OCI-LY1 (cell line): ENCODE measurements around the gene SPOCD1.

Experiments
- H2AFZ ChIP-seq: fragments of 200-600 bp; sonication (generic), shearing (Covaris generic); 2 replicates; pipeline ENCODE4 v1.6.0; 2014; ENCODE audit warnings: antibody characterized with exemption, mild to moderate bottlenecking, low read length
- H3F3A ChIP-seq: fragments of 200-600 bp; sonication (generic), shearing (Covaris generic); 2 replicates; pipeline ENCODE4 v1.6.0; 2014; ENCODE audit warnings: mild to moderate bottlenecking, antibody characterized with exemption, low read length, moderate library complexity; ENCODE audit not compliant: insufficient read depth
- H3K27ac ChIP-seq: fragments of 200-600 bp; sonication (generic); 2 replicates; pipeline ENCODE4 v1.5.1; 2014; ENCODE audit warnings: low read length, mixed run types, mild to moderate bottlenecking, low read depth; ENCODE audit not compliant: poor library complexity, severe bottlenecking
- H3K27me3 ChIP-seq: fragments of 200-600 bp; sonication (generic); 2 replicates; pipeline ENCODE4 v1.6.0; 2014; ENCODE audit warnings: antibody characterized with exemption, mild to moderate bottlenecking, low read length, moderate library complexity; ENCODE audit not compliant: insufficient read depth
- H3K36me3 ChIP-seq: fragments of 200-600 bp; sonication (generic); 2 replicates; pipeline ENCODE4 v1.6.1; 2014; ENCODE audit warnings: mild to moderate bottlenecking, antibody characterized with exemption, low read length, moderate library complexity, mixed read lengths; ENCODE audit not compliant: insufficient read depth
- H3K4me1 ChIP-seq: fragments of 200-600 bp; sonication (generic); 2 replicates; pipeline ENCODE4 v1.5.1; 2014; ENCODE audit warnings: mild to moderate bottlenecking, low read length, moderate library complexity; ENCODE audit not compliant: insufficient read depth, severe bottlenecking
- H3K4me2 ChIP-seq: fragments of 200-600 bp; sonication (generic), shearing (Covaris generic); 2 replicates; pipeline ENCODE4 v1.6.1; 2014; ENCODE audit warnings: low read length
- H3K4me3 ChIP-seq: fragments of 200-600 bp; sonication (generic); 2 replicates; pipeline ENCODE4 v1.5.1; 2014; ENCODE audit warnings: low read length, low read depth, mild to moderate bottlenecking, mixed read lengths; ENCODE audit not compliant: poor library complexity, severe bottlenecking
- H3K79me2 ChIP-seq: fragments of 200-600 bp; shearing (Covaris generic); 2 replicates; pipeline ENCODE4 v1.6.1; 2016; ENCODE audit warnings: mixed run types, low read length, mixed read lengths; ENCODE audit not compliant: insufficient read depth
- H3K9ac ChIP-seq: fragments of 200-600 bp; sonication (generic), shearing (Covaris generic); 2 replicates; pipeline ENCODE4 v1.6.1; 2014; ENCODE audit warnings: mild to moderate bottlenecking, low read length, mixed read lengths
- H3K9me2 ChIP-seq: fragments of 200-600 bp; sonication (generic), shearing (Covaris generic); 2 replicates; pipeline ENCODE4 v1.6.1; 2014; ENCODE audit warnings: low read depth, mild to moderate bottlenecking, low read length, mixed read lengths
- H3K9me3 ChIP-seq: fragments of 200-600 bp; shearing (Covaris generic); 2 replicates; pipeline ENCODE4 v1.6.1; 2014; ENCODE audit warnings: low read length, mixed read lengths
- H4K20me1 ChIP-seq: fragments of 200-600 bp; sonication (generic), shearing (Covaris generic); 2 replicates; pipeline ENCODE4 v1.6.0; 2016; ENCODE audit warnings: mild to moderate bottlenecking, low read length; ENCODE audit not compliant: insufficient read depth
- EZH2 ChIP-seq: fragments of 200-600 bp; sonication (generic), shearing (Covaris generic); IDR thresholded peaks from 2 replicates; pipeline ENCODE4 v1.8.0; 2017; ENCODE audit warnings: borderline replicate concordance, mixed run types, mild to moderate bottlenecking, antibody characterized with exemption, low read length, moderate library complexity, mixed read lengths
- TF ChIP-seq, protein P1 (sequence below): fragments of 200-600 bp; sonication (generic), shearing (Covaris generic); IDR thresholded peaks from 2 replicates; pipeline ENCODE4 v1.5.1; 2017; ENCODE audit warnings: mild to moderate bottlenecking, antibody characterized with exemption, low read length, moderate library complexity, mixed read lengths

The SPOCD1 gene

DNA sequence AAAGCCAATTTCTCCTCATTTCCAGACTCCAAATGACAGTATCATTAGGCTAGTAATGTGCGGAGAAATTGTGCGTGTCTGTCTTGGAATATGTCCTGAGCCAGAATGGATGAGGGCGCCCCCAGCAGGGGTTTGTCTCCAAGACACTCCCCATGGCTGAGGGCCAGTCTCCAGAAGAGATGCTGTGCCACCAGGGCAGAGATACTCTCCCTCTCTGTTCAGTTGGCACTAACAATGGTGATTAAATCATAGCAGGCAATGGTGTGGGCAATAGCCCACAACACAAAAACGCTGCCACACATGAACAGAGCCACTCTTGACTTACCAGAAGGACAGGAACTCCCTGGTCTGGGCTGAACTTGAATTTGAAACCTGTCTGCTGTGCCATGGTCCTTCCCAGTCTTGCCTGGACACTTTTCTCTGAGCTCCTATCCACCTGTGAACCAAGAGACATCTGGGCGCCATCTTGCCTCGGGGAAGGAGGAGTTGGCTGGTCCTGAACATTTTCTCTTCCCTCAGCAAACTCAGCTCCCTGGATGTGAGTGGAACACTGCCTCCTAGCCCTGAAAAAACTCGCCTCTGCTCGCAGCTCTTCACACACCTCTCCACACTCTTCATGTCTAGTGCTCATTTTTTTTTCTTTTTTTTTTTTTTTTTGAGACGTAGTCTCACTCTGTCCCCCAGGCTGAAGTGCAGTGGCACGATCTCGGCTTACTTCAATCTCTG is 36.9 kb downstream of the SPOCD1 start:
- TF ChIP-seq, protein P1, sequence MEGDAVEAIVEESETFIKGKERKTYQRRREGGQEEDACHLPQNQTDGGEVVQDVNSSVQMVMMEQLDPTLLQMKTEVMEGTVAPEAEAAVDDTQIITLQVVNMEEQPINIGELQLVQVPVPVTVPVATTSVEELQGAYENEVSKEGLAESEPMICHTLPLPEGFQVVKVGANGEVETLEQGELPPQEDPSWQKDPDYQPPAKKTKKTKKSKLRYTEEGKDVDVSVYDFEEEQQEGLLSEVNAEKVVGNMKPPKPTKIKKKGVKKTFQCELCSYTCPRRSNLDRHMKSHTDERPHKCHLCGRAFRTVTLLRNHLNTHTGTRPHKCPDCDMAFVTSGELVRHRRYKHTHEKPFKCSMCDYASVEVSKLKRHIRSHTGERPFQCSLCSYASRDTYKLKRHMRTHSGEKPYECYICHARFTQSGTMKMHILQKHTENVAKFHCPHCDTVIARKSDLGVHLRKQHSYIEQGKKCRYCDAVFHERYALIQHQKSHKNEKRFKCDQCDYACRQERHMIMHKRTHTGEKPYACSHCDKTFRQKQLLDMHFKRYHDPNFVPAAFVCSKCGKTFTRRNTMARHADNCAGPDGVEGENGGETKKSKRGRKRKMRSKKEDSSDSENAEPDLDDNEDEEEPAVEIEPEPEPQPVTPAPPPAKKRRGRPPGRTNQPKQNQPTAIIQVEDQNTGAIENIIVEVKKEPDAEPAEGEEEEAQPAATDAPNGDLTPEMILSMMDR, result no peak; the same call in 1 of the 2 replicates
- TF ChIP-seq EZH2, result no peak
- no peak overlapping the region for H2AFZ ChIP-seq

DNA sequence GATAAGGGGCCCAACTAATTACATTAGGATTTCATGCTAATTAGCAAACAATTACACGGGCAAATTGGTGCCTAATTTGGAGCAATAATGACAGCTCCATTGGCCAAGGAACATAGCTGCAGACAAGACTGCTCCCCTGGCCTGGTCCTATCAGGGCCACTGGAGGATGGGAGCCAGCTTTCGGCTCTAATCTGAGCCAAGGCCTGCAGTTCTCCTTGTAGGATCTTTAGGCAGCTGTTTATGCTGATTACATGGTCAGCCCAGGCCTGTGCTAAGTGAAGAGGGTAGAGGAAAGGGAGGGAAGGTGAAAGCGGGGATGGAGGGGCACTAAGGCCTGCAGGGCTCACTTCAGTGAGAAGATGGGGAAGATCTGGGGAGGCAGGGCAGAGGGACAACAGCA is 39.3 kb downstream of the SPOCD1 start:
- no peaks in the 10 kb centered on the region for H3K79me2 ChIP-seq
- H2AFZ ChIP-seq, result no peak overlapping the region
- H3K27ac ChIP-seq, result no peak overlapping the region
- H3K9me3 ChIP-seq, result no peaks in the 10 kb centered on the region
- TF ChIP-seq, protein P1, result no peak
- TF ChIP-seq EZH2, result no peak
- no peaks in the 10 kb centered on the region for H3K9me2 ChIP-seq
- H4K20me1 ChIP-seq, result no peaks in the 10 kb centered on the region
- peaks cover 16% of the 10 kb centered on the region for H3K4me1 ChIP-seq
- no peak overlapping the region for H3K9ac ChIP-seq
- H3K4me2 ChIP-seq, result no peak overlapping the region
- no peaks in the 10 kb centered on the region for H3K36me3 ChIP-seq
- H3K4me3 ChIP-seq, result no peak overlapping the region
- H3K27me3 ChIP-seq, result peaks cover 2% of the 10 kb centered on the region; the same call in 1 of the 2 replicates
- no peaks in the 10 kb centered on the region for H3F3A ChIP-seq

More for the DNA sequence above, 36.9 kb downstream of the SPOCD1 start:
- Histone ChIP-seq H3K9me2 (no peaks in the 10 kb centered on the region), H3K9me3 (no peaks in the 10 kb centered on the region), H3K9ac (no peak overlapping the region), H3F3A (no peaks in the 10 kb centered on the region), H3K4me3 (no peak overlapping the region), H4K20me1 (no peaks in the 10 kb centered on the region), H3K79me2 (no peaks in the 10 kb centered on the region), H3K4me1 (peaks cover 9% of the 10 kb centered on the region), H3K27ac (no peak overlapping the region), H3K36me3 (no peaks in the 10 kb centered on the region), H3K27me3 (no peaks in the 10 kb centered on the region), H3K4me2 (no peak overlapping the region)

DNA sequence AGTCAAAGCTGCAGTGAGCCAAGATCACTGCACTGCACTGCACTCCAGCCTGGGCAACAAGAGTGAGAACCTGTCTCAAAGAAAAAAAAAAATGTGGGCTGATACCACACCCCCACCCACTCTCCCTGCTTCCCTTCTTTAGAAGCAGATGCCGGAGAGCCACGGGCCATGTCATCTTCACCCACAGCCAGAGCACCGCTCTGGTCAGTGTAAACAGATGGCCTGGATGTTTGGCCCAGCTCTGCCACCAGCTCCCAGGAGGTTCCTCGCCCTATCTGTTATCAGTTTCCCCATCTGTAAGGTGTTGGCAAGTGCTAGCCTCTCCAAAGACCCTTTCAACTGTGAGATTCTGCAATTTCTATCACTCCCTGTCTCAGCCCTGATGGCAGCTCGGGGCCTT is 39.8 kb downstream of the SPOCD1 start:
- peaks cover 5% of the 10 kb centered on the region; the same call in 1 of the 2 replicates for H3K27me3 ChIP-seq

More for the DNA sequence above, 39.8 kb downstream of the SPOCD1 start:
- no peaks in the 10 kb centered on the region for H3F3A ChIP-seq
- TF ChIP-seq, protein P1, result no peak
- no peak for TF ChIP-seq EZH2
- H3K9me3 ChIP-seq, result no peaks in the 10 kb centered on the region
- no peak overlapping the region for H3K4me2 ChIP-seq
- no peak overlapping the region for H2AFZ ChIP-seq
- H3K79me2 ChIP-seq, result no peaks in the 10 kb centered on the region
- H3K9me2 ChIP-seq, result no peaks in the 10 kb centered on the region
- H4K20me1 ChIP-seq, result no peaks in the 10 kb centered on the region
- no peak overlapping the region for H3K9ac ChIP-seq
- H3K4me1 ChIP-seq, result peaks cover 16% of the 10 kb centered on the region
- no peaks in the 10 kb centered on the region for H3K36me3 ChIP-seq
- no peak overlapping the region for H3K27ac ChIP-seq
- no peak overlapping the region for H3K4me3 ChIP-seq
